GM19035 (cell line): ENCODE measurements around the gene TSPAN3.

Experiments used
- ATAC-seq: cut with Tn5 transposase; IDR thresholded peaks from one replicate; pipeline ENCODE4 v1.9.1; 2021; ENCODE audit not compliant: unreplicated experiment

Gene TSPAN3

DNA sequence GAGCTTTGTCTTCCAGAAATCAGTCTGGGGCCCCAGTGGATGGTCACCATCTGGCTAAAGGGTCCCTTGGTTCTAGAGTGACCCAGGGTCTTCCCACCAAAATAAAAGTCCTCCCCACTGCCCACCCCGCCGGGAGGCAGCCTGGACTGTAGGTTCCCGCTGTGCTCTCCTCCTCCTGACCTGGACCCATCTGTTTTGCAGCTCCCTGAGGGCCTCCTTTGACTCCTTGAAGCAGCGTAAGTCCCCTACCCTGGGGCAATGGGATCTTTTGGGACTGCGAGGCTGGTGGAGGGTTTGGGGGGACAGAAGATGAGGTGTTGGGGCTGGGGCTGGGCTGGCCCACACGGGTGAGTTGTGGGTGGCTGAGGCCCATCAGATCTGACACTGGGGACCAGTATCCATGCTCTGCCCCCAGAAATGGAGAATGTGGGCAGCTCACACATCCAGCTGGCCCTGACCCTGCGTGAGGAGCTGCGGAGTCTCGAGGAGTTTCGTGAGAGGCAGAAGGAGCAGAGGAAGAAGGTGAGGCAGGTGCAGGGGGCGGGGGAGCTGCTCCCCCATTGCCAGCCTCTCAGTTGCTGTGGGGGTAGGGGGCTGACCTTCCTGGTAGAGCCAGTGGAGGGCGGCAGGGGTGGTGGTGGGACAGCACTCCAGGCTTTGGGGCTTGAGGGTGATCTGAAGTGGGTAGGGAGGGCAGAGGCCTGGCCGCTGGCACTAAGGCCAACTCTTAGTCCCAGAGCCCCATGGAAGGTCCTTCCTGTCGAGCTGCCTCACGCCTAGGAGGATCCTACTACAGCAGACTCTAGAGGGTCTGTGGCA is 45.6 kb downstream of the TSPAN3 start:
- no peak for ATAC-seq

DNA sequence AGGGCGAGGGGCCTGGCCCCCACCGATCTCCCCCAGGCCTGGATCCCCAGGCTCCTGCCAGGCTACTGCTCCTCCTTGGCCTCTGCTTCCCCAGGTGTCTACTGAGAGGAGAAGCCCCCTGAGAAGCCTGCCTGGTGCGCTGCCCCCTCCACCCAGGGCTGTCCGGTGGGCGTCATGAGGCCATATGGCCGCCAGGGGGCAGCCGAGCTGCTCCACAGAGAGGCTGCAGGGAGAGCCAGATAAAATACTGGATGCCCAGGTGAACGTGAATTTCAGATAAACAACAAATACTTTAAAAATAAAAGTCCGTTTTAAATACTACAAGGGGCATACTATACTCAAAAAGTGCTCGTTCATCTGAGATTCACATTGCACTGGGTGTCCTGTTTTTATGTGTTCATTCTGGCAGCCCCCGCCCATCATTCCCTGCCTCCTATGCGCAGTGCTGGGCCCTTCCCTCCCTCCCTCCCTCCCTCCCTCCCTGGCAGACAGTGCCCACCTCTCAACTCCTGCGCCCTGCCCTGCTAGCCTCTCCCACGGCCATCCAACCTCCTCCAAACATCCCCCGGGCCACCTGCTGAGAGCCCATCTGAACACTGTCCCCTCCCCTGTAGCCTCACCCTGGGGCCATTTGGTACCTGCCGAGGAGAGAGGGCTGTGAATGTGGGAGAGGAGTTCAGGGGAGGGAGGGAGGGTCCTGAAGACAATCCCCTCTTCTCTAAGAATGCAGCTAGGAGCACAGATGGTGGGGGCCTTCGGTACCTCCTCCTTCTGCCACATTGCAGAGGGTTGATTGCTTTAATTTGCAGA is 46.4 kb downstream of the TSPAN3 start:
- no peak for ATAC-seq

DNA sequence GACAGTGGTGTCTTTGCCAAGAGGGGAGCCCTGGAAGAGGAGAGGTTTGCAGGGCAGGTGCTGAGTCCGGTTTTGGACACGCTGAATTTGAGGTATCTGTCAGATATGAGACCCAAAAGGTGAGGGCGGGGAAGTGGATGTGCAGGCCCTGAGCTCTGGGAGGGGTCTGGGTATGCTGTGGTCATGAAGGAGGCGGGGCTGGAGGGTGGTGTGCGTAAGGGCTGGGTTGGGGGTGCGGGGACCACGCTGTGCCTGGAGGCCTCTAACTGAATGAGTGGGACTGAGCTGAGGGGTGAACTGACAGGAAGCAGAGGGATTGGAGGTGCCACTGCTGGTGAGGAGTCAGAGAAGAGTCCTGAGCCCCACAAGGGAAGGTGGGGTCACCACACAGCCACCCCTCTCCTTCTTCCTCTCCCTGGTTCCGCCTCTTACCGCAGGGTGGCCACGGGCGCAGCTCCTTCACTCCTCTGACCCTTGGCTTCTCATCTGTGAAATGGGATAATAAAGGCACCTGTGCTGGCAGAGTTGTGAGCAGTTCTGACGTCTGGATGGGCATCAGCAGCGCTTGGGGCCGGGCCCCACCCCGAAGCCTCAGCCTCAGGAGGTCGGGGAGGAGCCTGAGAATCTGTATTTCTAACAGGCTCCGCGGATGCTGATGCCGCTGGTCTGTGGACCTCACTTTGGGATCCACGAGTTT is 47.2 kb downstream of the TSPAN3 start:
- ATAC-seq = no peak

DNA sequence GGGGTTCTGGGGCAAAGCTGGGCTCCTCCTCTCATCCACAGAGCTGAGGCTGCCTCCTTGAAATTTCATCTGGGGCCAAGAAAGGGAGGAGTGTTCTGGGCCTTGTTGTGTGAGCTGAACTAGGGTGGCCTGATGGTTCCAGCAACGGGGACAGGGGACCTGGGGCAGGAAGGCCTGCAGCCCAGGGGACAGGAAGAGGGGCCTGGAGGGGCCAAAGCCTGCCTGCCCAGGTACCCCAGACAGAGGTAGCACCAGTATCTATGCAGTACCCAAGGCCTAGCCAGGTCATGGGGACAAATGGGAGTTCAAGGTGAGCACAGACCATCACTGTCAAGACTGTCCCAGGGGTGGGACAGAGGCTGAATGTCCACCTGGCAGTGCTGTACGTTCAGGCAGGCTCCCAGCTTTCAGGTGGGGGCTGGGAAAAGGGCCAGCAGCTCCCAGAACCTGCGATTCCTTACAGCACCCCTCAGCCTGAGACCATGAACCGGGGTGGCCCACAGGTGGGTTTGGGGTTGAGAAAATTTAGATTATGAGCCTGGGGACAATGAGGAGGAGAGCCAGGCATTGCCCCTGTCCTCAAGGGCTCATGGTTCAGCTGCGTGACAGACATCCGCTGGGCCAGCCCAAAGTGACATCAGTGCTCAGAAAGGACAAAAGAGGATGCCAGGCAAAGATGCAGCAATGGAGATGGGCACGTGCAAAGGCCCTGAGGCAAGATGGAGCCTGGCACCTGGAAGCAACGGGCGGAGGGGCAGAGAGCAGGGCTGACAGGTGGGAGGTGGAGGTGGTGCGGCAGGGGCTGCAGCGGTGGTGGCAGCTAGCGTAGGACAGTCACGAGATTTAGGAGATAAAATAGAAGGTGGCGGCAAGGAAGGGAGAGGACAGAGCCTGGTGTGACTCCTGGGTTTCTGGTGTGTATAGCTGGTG is 48.0 kb downstream of the TSPAN3 start:
- no peak for ATAC-seq

DNA sequence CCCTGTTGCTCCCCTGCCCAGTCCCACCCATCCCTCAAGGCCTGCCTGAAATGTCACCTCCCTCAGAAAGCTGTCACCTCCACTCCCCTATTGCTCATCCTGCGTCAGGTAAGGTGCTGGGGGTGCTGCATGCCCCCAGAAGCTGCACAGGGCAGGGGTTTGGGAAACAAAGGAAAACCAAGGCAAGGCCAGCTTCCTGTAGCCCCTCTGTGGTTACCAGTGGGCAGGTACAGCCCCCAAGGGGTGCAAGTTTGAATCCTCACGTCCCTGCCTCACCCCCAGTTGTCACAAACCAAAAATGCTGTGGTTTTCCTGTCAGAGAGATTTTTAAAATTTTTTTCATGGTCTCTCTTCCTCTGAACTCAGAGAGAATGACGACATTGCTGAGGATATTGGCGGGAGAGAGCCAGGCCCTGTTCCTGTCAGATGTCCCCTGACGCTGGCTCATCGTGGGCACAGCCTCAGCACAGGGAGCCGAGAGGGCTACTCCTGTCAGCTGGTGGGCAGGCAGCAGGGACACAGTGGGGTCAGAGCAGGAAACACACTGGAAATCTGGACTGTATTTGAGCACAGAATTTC is 49.0 kb downstream of the TSPAN3 start:
- no peak for ATAC-seq

DNA sequence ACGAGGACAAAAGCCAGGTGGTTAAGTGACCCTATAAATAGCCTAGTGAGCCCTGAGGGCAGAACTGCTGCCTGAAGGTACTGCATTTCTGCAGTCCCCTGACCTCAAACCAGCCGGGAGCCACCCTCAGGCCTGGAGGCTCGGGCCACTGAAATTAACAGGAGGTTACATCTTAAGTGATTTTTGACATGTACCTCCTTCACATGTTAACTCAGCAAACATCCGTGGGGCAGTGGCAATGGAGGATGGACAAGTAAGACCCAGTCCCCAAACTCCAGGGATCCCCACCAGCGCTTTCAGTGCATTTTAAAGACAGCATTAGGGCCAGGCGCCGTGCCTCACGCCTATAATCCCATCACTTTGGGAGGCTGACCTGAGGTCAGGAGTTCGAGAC is 49.8 kb downstream of the TSPAN3 start:
- ATAC-seq = no peak

DNA sequence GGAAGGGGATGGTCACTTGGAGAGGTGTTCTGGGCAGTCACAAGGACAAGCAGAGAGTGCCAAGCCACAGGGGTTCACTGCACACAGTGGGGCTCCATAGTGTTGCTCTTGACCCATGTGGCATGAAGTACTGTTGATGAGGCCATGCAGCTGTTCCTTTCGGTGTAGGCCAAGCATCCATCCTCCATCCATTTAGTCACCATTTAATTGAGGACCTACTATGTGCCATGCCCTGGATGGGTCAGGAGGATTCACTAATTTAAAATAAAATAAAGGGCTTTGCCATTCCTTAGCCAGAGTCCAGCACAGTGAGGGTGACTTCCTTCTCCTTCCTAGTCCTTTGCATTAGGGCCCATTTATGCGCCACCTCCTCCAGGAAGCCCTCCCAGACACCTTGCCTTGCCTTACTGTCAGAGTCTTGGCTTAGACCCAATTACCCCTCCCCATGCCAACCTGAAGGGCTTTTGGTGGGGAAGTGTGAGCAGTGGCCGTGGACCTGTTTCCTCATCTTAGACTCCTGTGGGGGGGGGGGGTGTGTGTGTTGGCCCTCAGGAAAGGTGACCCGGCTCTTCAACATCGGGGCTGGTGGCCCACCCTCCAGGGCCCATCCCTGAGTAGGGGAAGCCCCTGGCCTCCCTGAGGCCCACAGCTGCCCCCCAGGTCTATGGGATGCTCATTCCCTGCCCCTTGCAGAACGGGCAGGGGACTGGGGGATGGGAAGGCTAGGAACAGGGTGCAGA is 50.4 kb downstream of the TSPAN3 start:
- ATAC-seq = no peak

DNA sequence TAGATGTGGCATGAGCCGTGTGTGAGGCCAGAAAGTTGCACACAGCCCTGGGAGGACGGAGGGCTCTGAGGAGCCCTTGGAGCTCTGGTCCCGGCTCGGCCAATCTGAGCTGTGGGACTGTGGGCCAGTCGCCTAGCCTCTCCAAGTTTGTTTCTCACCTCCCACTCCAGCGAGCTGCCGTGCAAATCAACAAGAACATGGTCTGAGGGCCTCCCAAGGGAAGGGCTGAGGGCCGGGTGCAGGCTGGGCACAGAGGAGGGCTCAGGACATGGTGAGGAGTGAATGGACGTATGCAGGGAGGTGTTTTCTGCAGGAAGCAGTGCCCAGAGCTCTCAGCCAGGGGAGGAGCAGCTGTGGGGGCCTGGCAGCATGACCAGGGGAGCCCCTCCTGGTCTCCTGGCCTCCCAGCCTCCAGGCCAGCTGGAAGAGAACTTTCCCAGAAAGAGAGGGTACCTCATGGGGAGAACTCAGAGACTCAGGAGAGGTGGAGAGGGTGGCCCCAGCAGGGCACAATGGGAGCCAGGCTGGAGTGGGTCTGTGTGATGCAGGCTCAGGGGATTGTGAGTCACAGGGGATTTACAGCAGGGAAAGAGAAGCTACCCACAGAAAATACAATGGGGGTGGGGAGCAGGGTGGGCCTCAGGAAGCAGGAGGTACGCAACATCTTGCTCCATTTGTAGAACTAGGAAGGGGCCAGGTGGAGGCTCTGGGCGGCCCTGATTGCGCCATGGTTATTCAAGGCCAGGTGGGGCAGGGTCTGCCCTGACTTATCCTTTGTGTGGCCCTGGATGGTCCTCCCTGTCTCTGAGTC is 51.2 kb downstream of the TSPAN3 start:
- ATAC-seq = no peak

DNA sequence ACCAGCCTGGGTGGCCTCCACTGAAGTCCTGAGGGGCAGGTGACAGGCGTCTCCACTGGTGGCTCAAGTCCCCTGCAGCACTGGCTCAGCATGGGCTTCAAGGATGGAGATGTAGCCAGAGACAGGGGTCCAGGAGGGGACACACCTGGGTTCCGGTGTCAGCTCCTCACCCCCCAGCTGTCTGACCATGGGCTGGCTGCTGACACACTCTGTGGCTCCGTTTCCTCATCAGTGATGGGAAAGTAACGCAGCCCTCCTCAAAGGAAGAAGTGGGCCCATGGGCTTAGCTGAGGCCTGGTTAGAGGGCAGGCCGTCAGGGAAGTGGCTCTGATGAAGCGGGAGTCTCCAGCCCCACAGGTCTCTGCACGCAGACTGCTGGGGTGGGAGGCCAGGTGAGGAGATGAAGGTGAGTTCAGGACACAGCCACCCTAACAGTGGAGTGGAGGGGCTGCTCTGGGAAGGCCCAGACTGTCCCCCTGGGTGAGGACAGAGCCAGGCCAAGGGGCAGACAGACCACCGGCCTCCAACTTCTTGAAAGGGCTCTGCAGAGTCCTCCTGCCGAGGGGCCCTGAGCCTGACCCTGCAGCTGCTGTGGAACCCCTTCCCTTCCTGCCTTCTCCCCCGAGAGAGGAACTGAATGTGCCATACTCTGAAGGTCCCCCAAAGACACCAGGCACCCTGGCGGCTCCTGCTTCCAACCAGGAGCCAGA is 52.0 kb downstream of the TSPAN3 start:
- no peak for ATAC-seq

DNA sequence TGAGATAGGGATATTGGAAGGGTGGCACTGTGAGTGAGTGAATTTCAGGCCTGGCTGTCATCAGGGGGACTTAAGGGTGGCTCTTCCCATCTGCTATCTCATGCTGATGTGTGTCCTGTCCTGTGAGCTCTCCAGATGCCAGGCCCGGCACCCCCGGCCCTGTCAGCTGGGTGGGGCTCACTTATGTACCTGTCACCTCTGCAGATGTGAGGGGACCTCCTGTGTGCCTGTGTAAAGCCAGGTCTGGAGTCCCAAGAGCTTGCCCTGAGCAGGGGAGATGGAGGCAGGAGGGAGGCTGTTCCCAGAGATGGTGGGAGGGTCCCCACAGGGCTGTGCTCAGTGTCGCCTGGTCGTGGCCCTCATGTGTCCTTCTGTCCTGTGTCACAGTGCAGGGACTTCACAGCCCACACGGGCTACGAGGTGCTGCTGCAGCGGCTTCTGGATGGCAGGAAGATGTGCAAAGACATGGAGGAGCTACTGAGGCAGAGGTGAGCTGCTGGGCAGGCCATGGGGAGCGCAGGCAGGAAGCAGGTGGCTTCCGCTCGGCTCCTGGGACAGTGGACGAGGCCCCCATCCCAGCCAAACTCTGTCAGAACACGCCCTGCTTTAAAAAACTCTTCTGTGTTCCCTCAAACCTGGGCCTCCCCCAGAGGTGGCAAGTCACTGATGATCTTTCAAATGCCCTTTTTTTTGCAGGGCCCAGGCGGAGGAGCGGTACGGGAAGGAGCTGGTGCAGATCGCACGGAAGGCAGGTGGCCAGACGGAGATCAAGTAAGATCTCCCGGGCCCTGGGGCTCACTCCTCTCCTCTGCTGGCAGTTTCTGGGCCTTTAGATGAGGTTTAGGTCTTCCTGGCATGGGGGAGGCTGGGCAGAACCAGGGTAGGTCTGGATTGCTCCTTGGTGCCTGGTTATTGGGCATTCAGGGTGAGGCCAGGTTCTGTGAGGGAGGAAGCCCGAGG is 52.9 kb downstream of the TSPAN3 start:
- ATAC-seq = no peak

DNA sequence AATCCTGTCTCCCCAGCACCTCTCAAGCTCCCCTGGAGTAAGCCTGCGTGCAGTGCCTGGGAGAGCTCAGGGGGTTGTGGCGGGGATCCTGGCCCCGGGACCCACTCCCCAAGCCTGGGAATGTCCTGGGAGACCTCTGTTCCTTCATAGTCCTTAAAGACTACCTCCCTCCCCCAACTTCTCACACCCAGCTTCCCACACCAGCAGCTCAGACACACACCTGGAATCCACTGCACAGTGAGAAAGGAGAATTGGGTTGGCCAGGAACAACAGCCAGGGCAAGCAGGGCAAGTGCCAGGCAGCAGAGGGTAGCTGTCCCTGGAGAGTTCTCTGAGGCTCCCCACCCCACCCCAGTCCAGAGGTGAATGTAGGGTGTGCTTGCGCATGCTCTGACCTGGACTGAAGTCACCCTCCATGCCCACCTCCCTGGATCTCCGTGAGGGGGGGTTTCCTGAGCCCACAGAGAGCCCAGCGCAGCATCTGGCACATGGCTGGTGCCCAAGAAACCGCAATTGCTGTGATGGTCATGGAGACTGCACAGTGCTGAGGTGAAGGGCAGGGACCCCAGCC is 53.7 kb downstream of the TSPAN3 start:
- ATAC-seq = no peak

DNA sequence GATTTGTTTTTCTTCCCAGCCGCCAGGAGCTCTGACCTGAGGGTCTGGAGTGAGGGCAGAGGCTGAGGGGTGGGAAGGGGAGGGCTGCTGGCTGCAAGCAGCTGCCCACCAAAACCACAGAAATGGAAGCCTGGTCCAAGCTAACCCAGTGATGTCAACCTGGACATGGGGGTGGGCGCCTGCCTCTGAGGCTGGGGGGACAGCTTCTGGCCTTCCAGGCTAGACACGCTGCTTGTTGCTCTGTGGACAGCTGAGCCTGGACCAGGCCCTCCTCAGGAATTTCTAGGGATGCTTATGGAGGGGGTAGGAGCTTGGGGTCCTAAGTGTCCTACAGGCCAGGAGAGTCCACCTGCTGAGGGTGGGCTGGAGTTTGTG is 54.6 kb downstream of the TSPAN3 start:
- no peak for ATAC-seq

DNA sequence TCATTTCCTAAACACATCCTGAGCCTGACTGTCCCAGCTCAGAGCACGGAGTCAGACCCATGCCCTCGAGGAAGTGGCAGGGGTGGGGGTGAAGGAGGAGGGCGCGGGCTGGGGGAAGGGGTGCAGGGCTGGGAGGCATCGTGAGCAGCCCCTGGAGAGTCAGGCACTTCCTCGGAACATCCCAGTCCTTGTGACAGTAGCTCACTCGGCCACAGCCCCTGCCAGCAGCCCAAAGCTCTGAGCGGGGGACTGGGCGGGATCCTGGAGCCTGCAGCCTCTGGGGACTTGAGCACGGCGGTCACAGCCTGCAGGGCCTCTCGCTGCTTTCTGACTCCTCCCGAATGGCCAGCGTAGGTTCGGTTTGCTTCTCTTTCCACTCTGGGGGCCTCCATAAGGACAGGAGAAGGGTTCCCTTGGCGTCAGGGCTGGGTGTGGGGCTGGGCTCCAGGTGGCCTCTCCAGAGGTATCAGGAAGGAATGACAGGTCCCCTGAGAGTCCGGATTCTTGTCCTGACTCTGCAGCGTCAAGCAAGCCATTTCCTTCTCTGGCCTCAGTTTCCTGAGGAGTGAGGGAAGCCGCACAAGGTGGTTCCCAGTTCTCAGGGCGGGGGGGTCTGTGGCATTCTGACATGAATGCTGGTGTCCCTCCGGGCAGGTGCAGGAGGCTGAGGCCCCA is 55.1 kb downstream of the TSPAN3 start:
- ATAC-seq = no peak

DNA sequence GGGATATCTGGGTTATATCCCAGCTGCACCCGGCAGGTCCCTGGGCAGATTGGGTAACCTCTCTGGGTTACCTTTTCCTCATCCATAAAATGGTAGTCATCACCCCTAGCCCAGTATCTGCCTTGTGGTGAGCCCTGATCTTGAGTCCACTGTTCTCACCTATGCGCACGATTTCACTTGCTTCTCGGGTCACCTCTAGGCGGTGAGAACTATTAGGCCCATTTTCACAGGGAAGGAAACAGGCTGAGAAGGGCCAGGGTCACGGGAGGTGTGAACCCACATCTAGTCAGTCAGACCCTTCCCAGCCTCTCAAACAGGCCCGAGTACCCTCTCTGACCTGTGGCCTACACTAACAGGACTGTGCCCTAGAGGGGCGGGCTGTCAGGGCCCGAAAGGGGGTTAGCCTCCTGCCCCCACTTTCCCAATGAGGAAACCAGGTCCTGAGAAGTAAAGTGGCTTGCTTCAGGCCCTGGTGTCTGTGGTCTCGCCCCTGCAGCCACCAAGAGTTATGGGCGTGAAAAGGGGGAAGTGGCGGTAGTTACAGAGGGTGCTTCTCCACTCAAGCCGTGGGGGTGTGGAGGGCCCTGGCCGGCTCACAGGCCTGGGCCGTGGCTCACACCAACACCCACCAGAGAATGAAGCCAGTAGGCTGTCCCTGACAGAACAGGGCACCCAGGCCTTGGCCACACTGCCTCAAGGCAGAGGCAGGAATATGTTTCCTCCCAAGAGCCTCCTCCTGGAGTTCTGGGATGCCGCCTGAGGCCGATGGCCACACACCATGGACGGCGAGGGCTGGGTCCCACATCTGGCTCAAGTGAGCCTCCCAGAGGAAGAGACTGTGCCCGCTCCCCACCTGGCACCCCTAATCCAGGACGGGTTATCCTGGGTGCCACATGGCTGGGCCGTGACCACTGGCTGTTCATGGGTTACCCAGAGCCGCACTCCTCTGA is 56.5 kb downstream of the TSPAN3 start:
- peak; percentile 57 for ATAC-seq

DNA sequence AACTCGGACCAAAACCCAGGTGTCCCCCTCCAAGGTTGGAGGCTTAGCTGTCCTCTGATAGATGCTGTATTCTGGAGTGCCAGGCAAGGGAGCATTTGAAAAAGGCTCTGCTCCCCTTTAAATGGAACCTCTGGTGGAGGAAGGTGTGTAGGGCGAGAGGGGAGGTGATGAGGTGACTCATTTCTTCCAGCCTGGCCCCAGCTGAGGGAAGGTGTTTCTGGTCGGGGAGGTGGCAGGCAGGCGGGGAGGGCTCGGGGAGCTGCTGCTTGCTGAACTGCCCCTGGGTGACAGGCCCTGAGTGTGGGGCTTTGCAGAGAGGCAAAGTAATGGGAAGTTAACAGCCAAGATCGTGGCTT is 57.2 kb downstream of the TSPAN3 start:
- peak; percentile 40 for ATAC-seq
